ENCODE data around the gene PTCSC3. TPM values are rescaled to one million over a fixed set of nuclear protein-coding genes. Genes with fewer than 3 reads are reported as not detected.

The PTCSC3 gene
- total and polyA plus RNA-seq, 2 of the 13 experiments (the other 11 are each of a cell fraction or from before 2014, with no cell fraction given), result not detected

DNA sequence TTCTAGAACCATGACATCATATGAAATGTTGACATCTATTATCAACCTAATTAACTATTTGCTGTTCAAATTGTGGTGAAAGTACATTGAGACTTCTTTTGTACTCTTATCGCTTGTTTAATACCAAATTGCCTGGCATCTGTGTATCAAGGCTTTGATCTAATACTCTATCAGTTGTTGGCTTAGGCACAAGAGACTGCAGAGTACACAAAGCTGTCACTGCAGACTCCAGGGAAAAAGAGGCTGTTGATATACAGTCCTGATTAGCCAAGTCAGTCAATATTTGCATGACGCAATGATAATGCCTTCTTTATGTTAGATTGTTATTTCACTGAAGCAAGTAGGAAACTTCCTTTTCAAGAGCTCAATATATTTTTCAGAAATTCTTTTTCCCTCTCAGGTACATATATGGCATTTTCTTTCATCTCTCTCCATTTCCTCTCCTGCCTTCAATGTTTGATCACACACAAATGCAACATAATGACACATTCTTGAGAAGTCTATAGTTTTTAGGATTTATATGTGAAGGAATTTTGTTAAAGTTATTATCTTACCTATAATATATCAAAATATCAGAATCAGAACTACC is 32.3 kb upstream of the PTCSC3 start (continued):
- no peak for TF ChIP-seq ZNF740 (CRISPR knock-in tag; IDR thresholded peaks at IDR 0.05)
- no peak for TF ChIP-seq PCBP2 (optimal IDR thresholded peaks at IDR 0.05; ENCODE audit: low read depth, low read length, poor library complexity, severe bottlenecking)
- TF ChIP-seq IKZF4 (CRISPR knock-in tag; IDR thresholded peaks at IDR 0.05; ENCODE audit: borderline replicate concordance, low read depth, not compliant biosample characterization), result no peak
- TF ChIP-seq WIZ (CRISPR knock-in tag; IDR thresholded peaks at IDR 0.05), result no peak
- TF ChIP-seq, protein P1, sequence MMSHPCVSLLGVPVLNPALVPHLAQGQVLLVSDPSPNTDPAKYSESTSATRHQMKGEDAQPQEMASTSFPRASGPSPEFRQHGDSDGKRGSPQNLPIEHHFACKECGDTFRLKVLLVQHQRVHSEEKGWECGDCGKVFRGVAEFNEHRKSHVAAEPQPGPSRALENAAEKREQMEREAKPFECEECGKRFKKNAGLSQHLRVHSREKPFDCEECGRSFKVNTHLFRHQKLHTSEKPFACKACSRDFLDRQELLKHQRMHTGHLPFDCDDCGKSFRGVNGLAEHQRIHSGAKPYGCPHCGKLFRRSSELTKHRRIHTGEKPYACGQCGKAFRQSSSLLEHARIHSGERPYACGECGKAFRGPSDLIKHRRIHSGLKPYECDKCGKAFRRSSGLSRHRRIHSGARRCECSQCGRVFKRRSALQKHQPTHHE (CRISPR knock-in tag; IDR thresholded peaks at IDR 0.05; ENCODE audit: borderline replicate concordance), result no peak
- no peak for TF ChIP-seq DNMT1 (CRISPR knock-in tag; IDR thresholded peaks at IDR 0.05)
- TF ChIP-seq NFE2L2 (IDR thresholded peaks at IDR 0.05; ENCODE audit: low read length), result no peak
- TF ChIP-seq FLYWCH1 (CRISPR knock-in tag; IDR thresholded peaks at IDR 0.05), result no peak
- peak; percentile 49; the same call in 1 of the 2 replicates for TF ChIP-seq ZNF878 (CRISPR knock-in tag; IDR thresholded peaks at IDR 0.05)
- TF ChIP-seq, protein P2, sequence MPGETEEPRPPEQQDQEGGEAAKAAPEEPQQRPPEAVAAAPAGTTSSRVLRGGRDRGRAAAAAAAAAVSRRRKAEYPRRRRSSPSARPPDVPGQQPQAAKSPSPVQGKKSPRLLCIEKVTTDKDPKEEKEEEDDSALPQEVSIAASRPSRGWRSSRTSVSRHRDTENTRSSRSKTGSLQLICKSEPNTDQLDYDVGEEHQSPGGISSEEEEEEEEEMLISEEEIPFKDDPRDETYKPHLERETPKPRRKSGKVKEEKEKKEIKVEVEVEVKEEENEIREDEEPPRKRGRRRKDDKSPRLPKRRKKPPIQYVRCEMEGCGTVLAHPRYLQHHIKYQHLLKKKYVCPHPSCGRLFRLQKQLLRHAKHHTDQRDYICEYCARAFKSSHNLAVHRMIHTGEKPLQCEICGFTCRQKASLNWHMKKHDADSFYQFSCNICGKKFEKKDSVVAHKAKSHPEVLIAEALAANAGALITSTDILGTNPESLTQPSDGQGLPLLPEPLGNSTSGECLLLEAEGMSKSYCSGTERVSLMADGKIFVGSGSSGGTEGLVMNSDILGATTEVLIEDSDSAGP (CRISPR knock-in tag; IDR thresholded peaks at IDR 0.05; ENCODE audit: borderline replicate concordance), result no peak
- TF ChIP-seq XRCC5 (optimal IDR thresholded peaks at IDR 0.05; ENCODE audit: low read length), result no peak
- TF ChIP-seq NFAT5 (CRISPR knock-in tag; IDR thresholded peaks at IDR 0.05), result no peak
- no peak for TF ChIP-seq TOE1 (CRISPR knock-in tag; IDR thresholded peaks at IDR 0.05)
- TF ChIP-seq, protein P3, sequence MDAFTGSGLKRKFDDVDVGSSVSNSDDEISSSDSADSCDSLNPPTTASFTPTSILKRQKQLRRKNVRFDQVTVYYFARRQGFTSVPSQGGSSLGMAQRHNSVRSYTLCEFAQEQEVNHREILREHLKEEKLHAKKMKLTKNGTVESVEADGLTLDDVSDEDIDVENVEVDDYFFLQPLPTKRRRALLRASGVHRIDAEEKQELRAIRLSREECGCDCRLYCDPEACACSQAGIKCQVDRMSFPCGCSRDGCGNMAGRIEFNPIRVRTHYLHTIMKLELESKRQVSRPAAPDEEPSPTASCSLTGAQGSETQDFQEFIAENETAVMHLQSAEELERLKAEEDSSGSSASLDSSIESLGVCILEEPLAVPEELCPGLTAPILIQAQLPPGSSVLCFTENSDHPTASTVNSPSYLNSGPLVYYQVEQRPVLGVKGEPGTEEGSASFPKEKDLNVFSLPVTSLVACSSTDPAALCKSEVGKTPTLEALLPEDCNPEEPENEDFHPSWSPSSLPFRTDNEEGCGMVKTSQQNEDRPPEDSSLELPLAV (CRISPR knock-in tag; conservative IDR thresholded peaks at IDR 0.05; ENCODE audit: low read depth), result no peak
- no peak for TF ChIP-seq GZF1 (CRISPR knock-in tag; IDR thresholded peaks at IDR 0.05)
- TF ChIP-seq, protein P4, sequence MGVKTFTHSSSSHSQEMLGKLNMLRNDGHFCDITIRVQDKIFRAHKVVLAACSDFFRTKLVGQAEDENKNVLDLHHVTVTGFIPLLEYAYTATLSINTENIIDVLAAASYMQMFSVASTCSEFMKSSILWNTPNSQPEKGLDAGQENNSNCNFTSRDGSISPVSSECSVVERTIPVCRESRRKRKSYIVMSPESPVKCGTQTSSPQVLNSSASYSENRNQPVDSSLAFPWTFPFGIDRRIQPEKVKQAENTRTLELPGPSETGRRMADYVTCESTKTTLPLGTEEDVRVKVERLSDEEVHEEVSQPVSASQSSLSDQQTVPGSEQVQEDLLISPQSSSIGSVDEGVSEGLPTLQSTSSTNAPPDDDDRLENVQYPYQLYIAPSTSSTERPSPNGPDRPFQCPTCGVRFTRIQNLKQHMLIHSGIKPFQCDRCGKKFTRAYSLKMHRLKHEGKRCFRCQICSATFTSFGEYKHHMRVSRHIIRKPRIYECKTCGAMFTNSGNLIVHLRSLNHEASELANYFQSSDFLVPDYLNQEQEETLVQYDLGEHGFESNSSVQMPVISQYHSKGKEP (CRISPR knock-in tag; IDR thresholded peaks at IDR 0.05), result no peak

Data from HepG2 (cell line).